GM12874 (cell line): Measurements from ENCODE around the gene CSF3R.

Experiments
- TF ChIP-seq, protein P1 (sequence below): IDR thresholded peaks from 2 replicates; pipeline ENCODE4 v1.5.1; 2011; ENCODE audit warnings: low read depth, mild to moderate bottlenecking, control low read depth, low read length, moderate library complexity; ENCODE audit not compliant: insufficient read depth

The CSF3R gene

DNA sequence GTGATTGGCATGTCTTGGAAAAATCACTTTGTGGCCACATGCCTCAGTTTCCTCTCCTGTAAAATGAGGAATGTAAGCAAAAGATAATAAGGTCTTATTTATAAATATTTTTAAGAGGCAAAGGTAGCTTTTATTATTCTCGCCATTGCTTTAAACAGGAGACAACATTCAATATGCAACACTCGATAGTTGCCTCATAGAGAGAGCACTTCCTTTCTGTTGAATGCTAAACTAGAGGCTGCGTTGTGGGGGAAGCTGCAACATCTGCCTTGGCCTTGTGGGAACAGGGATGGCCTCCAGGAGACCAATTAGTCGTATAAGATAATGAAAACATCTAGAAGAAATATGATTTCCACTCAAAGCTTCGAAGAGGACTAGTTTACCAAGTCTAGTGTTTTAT is 36.0 kb downstream of the CSF3R start:
- TF ChIP-seq, protein P1, sequence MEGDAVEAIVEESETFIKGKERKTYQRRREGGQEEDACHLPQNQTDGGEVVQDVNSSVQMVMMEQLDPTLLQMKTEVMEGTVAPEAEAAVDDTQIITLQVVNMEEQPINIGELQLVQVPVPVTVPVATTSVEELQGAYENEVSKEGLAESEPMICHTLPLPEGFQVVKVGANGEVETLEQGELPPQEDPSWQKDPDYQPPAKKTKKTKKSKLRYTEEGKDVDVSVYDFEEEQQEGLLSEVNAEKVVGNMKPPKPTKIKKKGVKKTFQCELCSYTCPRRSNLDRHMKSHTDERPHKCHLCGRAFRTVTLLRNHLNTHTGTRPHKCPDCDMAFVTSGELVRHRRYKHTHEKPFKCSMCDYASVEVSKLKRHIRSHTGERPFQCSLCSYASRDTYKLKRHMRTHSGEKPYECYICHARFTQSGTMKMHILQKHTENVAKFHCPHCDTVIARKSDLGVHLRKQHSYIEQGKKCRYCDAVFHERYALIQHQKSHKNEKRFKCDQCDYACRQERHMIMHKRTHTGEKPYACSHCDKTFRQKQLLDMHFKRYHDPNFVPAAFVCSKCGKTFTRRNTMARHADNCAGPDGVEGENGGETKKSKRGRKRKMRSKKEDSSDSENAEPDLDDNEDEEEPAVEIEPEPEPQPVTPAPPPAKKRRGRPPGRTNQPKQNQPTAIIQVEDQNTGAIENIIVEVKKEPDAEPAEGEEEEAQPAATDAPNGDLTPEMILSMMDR = no peak

DNA sequence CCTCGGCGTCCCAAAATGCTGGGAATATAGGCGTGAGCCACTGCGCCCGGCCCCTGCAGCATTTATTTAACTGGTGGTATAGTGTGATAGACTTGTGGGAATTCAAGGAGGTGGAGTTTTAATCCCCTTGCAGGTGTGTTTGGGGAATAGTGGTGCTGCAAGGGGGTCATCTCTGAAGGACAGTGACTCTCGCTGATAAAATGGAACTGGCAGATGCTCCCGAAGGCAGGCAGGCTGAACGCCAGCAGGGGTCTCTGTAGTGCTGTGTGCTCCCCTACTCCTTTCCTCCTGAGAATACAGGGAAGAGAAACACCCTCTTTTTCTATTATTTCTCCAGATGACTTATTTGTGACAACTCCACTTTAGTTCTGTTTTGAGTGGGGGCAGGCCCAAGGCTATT is 36.4 kb downstream of the CSF3R start:
- TF ChIP-seq, protein P1 = peak; percentile 59

DNA sequence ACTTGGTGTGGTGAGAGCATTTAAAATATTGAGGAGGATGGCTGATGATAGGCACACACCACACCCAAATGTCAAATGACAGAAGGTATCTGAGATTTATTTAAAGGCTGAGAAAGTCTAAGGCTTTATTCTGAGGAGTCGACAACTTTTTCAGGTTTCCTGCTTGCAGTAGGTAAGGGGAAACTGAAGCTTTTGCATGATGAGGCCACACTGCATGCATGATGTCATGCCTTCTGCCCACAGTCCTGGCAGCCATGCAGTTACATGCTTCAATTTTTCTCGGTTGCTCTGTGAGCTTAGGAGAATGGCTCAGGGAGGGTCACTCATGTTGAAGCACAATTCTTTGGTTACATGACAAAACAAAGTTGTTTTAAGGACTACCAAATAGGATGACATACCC is 39.4 kb downstream of the CSF3R start:
- TF ChIP-seq, protein P1 = no peak

DNA sequence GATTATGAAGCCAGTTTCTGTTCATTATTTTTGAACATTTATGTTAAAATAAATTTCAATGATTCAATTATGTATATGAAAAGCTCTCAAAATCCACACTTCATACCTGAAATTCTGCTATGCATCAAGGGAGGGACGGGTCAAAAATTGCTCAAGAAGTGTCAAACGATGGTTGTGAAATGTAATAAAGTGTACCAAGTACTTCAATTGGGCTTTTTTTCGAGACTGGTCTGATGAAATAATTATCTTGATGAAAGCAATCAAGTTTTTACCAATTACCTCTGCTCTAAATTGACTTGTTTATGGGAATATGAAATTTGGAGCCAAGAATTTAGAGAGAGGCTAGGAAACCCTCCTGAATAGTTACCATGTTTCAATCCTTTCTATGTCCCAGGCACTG is 40.4 kb downstream of the CSF3R start:
- TF ChIP-seq, protein P1 = no peak

DNA sequence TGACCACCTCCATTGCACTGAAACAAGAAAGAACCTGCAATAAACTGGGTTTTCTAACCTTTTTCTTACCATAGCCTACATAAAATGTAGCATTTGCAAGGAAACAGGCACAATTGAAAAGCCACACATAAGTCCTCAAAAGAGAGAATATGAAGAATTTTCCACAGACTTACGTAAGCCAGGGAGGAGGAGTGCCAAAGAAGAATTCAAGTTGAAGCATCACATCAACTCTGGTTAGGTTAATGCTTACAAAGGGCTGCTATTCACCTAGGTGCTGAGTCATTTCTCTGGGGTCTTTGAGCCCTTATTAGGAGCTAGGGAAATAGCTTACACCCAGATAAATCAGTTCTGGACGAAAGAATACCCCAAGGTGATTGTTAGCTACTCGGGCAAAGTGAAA is 42.1 kb downstream of the CSF3R start:
- TF ChIP-seq, protein P1 = no peak

DNA sequence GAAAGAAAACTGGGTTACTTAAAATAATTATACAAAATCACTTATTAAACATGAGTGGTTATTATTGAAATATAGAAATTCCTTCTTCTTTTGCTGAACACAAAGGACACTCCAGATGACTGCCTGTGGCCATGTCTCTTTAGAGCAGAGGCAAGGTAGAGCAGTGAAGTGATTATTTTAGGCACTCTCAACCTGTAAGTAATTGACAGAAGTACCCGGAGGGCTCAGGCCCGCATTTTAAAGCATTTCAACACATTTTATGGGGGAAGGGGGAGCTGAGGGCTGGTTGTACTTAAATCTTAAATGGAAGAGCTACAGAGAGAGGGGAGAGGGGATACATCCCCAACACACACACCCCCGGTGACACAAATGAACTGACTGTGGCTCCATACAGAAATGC is 42.7 kb downstream of the CSF3R start:
- TF ChIP-seq, protein P1 = no peak

DNA sequence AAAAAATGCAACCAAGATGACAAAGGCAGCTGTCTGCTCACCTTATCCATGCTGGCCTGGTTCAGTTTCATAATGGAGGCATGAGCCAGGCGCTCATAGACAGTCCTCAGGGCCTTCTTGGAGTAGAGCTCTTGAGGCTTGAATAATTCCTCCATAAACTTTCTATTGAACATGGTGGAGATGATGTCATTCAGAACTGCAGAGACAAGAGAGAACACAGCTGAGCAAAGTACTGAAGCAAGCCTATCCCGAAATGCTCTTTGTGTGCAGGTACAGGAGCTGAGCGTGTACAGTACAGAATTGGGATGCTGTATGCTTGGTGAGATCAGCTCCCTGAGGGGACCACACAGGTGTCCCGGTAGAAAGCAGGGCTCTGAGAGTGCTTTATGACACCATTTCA is 44.0 kb downstream of the CSF3R start:
- TF ChIP-seq, protein P1 = no peak

DNA sequence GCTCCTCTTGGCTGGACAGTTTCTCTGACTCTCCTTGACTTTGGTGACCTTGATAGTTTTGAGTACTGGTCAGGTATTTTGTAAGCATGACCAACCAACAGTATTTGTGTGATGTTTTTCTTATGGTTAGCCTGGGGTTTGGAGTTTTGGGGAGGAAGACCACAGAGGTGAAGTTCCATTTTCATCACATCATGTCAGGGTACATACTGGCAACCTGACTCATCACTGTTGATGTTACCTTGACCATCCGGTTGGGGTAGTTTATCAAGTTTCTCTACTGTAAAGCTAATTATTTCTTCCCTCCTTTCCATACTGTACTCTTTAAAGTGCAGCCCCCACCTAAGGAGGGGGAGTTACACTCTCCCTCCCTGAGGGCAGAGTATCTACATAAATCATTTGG is 45.9 kb downstream of the CSF3R start:
- TF ChIP-seq, protein P1 = no peak
